Prostate gland (tissue), 2 donors: ENCODE data around the gene MKNK2. TPM values are rescaled to one million over a fixed set of nuclear protein-coding genes. Genes with fewer than 3 reads are reported as not detected.
A peak's percentile ranks its signal among the peaks of the same experiment; 100 is the strongest.
"Not testable (repeated sequence)": the region's sequence is repeated elsewhere in the genome, so short reads cannot be mapped to it uniquely, and the experiment has no call there.

ENCODE experiments used
- DNase-seq: peaks from one replicate; pipeline ENCODE4 v3.0.0-alpha.2; 2019; ENCODE audit warnings: low spot score
- H3K27ac ChIP-seq, 2 donors: fragments of 200-600 bp; sonication (generic); 2 replicates each; pipeline ENCODE4 v1.5.1; 2017 to 2019
- H3K27me3 ChIP-seq: fragments of 200-600 bp; sonication (generic); replicated peaks from 2 replicates; pipeline ENCODE4 v1.5.1; 2019; ENCODE audit not compliant: insufficient read depth
- H3K36me3 ChIP-seq, 2 donors: fragments of 200-600 bp; sonication (generic); 1 replicate in 1 of 2; 2 replicates in 1 of 2; pipeline versions ENCODE4 v1.5.1 to v1.8.1; 2017 to 2019
- H3K4me1 ChIP-seq: fragments of 200-600 bp; sonication (generic); replicated peaks from 2 replicates; pipeline ENCODE4 v1.5.1; 2019
- H3K4me3 ChIP-seq, 2 donors: fragments of 200-600 bp; sonication (generic); 2 replicates each; pipeline ENCODE4 v1.5.1; 2017 to 2019
- H3K9me3 ChIP-seq: fragments of 200-600 bp; sonication (generic); 2 replicates; pipeline ENCODE4 v1.5.1; 2017
- POLR2A ChIP-seq: fragments of 450-650 bp; IDR thresholded peaks from one replicate; pipeline ENCODE4 v1.6.1; 2016; ENCODE audit warnings: antibody characterized with exemption, mild to moderate bottlenecking
- POLR2AphosphoS5 ChIP-seq: sonication (generic); formaldehyde crosslinking; IDR thresholded peaks from one replicate; pipeline ENCODE4 v1.6.1; 2017; ENCODE audit warnings: antibody characterized with exemption
- WGBS: methylation state at CpG from one replicate; pipeline ENCODE4 v1.1.5; 2018; 5-methylcytosine and 5-hydroxymethylcytosine counted together
- intact Hi-C: fragments of 100-400 bp; cut with DNase I; formaldehyde crosslinking; loops from one replicate; pipeline ENCODE4 v1.14.2; 2022
- total RNA-seq, 2 donors: library from RNA; depleted of rRNA; stranded (reverse); fragments of >200 nt; gene quantifications; one replicate each; pipeline ENCODE4 v1.1.0, GENCODE V29; 2016
- TF ChIP-seq, protein P1 (sequence below), 4 experiments: fragments of 200-600 bp in 2 of 4; fragments of 450-650 bp in 2 of 4; sonication (generic) in 2 of 4; IDR thresholded peaks; 1 replicate in 3 of 4; 2 replicates in 1 of 4; pipeline ENCODE4 v1.5.1; 2016 to 2019; ENCODE audit warnings: antibody characterized with exemption in 4 of 4, mild to moderate bottlenecking in 2 of 4, moderate library complexity in 2 of 4

MKNK2 gene
- total RNA-seq, 2 donors from 2014 or later = 141 to 189 TPM

DNA sequence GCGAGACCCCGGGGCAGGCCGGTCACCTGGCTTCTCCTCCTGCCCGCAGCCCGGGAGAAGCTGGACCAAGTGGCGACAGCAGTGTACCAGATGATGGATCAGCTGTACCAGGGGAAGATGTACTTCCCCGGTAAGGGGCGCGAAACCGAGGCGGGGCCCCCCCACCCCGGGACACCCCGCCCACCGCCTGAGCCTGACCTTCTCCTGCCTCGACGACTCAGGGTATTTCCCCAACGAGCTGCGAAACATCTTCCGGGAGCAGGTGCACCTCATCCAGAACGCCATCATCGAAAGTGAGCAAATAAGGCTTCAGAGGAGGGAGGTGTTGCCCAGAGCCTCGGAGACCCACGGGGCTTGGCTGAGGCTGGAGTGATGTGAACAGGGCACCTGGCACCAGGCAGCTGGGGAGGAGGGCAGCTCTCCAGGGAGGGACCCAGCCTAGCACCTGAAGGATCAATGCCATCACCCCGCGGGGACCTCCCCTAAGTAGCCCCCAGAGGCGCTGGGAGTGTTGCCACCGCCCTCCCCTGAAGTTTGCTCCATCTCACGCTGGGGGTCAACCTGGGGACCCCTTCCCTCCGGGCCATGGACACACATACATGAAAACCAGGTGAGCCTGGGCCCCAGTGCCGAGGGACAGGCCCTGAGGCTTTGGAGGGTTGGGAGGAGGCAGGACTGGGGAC is 46.3 kb upstream of the MKNK2 start:
- Histone ChIP-seq H3K4me1 (peaks cover 20% of the 10 kb centered on the region), H3K36me3 (peaks cover 0 to 6% of the 10 kb centered on the region in 2 donors), H3K27ac (peak overlapping the region; percentile 78 to 96), H3K27me3 (no peaks in the 10 kb centered on the region), H3K4me3 (peak overlapping the region; percentile 26 to 36), H3K9me3 (no peaks in the 10 kb centered on the region)
- 11% methylated on average over 27 of the region's 30 CpGs for WGBS
- peak; percentile 23 for DNase-seq
- TF ChIP-seq, protein P1, sequence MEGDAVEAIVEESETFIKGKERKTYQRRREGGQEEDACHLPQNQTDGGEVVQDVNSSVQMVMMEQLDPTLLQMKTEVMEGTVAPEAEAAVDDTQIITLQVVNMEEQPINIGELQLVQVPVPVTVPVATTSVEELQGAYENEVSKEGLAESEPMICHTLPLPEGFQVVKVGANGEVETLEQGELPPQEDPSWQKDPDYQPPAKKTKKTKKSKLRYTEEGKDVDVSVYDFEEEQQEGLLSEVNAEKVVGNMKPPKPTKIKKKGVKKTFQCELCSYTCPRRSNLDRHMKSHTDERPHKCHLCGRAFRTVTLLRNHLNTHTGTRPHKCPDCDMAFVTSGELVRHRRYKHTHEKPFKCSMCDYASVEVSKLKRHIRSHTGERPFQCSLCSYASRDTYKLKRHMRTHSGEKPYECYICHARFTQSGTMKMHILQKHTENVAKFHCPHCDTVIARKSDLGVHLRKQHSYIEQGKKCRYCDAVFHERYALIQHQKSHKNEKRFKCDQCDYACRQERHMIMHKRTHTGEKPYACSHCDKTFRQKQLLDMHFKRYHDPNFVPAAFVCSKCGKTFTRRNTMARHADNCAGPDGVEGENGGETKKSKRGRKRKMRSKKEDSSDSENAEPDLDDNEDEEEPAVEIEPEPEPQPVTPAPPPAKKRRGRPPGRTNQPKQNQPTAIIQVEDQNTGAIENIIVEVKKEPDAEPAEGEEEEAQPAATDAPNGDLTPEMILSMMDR (IDR thresholded peaks at IDR 0.05) = no peak
- TF ChIP-seq POLR2AphosphoS5 = no peak
- TF ChIP-seq POLR2A = no peak
- intact Hi-C loops = loop anchor here (2.0 to 5.0 kb wide), 2 partner anchors 53 to 175 kb away; partner anchors contain the start of gene AP3D1

DNA sequence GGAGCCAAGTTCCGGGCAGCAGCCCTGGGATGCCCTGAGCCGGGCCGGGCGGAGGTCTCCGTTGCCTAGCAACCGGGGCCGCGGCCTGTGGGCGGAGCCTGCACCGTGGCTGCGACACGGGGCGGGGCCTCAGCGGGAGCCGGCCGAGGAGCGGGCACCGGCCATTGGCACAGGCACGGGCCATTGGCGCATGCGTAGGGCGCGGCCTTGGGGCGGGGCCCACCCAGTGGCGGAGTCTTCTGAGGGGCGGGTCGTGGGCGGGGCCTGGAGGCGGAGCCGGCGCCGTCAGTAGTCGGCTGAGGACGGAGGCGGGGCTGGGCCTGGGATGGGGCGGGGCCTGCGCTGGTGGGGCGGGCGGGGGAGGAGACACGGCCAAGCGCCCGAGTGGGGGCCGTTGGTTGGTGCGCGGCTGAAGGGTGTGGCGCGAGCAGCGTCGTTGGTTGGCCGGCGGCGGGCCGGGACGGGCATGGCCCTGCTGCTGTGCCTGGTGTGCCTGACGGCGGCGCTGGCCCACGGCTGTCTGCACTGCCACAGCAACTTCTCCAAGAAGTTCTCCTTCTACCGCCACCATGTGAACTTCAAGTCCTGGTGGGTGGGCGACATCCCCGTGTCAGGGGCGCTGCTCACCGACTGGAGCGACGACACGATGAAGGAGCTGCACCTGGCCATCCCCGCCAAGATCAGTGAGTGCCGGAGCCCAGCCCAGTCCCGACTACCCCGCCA is 45.6 kb upstream of the MKNK2 start, which contains the start of gene IZUMO4:
TSS of gene IZUMO4 (plus strand) at position 436 of the 723 bp plus-strand sequence. CDS start at position 467, 31 bp downstream.
- DNase-seq = peak; percentile 99
- H3K9me3 ChIP-seq = no peaks in the 10 kb centered on the region
- H3K4me3 ChIP-seq = peak within 1 kb of the TSS; percentile 77 to 81
- H3K36me3 ChIP-seq = peaks cover 0 to 6% of the 10 kb centered on the region in 2 donors
- TF ChIP-seq, protein P1 (IDR thresholded peaks at IDR 0.05) = peak in 3 of 4 experiments; percentile 34 to 63 (median 62)
- TF ChIP-seq POLR2AphosphoS5 = peak; percentile 69
- TF ChIP-seq POLR2A = peak; percentile 59
- intact Hi-C loops = loop anchor here (2.0 to 5.0 kb wide), 2 partner anchors 54 to 176 kb away; partner anchors contain the start of gene AP3D1
- H3K4me1 ChIP-seq = peaks cover 20% of the 10 kb centered on the region
- H3K27me3 ChIP-seq = no peaks in the 10 kb centered on the region
- 0% methylated on average over 38 of the region's 70 CpGs for WGBS
- peak within 1 kb of the TSS; percentile 91 to 96 for H3K27ac ChIP-seq

DNA sequence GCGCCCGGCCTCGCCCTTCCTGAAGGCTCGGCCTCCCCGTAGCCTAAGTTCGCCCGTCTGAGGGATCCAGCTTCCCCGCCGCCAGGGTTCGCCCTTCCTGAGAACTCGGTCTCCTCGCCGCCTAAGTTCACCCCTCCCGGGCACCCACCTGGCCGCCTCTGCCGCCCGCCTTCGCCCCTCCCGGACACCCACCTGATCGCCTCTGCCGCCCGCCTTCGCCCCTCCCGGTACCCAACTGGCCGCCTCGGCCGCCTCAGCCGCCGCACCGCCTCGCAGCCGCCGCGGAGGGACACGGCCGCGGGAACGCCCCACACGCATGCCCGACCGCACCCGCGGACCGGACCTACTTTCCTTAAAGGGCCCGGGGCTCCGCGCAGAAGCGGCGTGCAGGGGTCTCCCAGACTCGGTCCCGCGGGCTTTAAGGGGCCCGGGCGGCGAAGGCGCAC is 45.0 kb upstream of the MKNK2 start, which contains the start of gene MOB3A:
TSS of gene MOB3A (minus strand) at position 293 of the 446 bp plus-strand sequence. CDS start 17,766 bp downstream, outside the sequence.
- Histone ChIP-seq H3K4me3 (peak within 1 kb of the TSS; percentile 77 to 81), H3K9me3 (no peaks in the 10 kb centered on the region), H3K27ac (peak within 1 kb of the TSS; percentile 91 to 96), H3K4me1 (peaks cover 20% of the 10 kb centered on the region), H3K27me3 (no peaks in the 10 kb centered on the region), H3K36me3 (peaks cover 0 to 6% of the 10 kb centered on the region in 2 donors)
- WGBS = 2% methylated on average over 36 of the region's 56 CpGs
- DNase-seq = peak; percentile 81
- TF ChIP-seq POLR2AphosphoS5 = peak; percentile 74
- peak; percentile 76 for TF ChIP-seq POLR2A
- TF ChIP-seq, protein P1 (IDR thresholded peaks at IDR 0.05) = peak; percentile 12 to 85 (median 59)
- intact Hi-C loops = loop anchor here (2.0 to 5.0 kb wide), 2 partner anchors 55 to 176 kb away; partner anchors contain the start of gene AP3D1

DNA sequence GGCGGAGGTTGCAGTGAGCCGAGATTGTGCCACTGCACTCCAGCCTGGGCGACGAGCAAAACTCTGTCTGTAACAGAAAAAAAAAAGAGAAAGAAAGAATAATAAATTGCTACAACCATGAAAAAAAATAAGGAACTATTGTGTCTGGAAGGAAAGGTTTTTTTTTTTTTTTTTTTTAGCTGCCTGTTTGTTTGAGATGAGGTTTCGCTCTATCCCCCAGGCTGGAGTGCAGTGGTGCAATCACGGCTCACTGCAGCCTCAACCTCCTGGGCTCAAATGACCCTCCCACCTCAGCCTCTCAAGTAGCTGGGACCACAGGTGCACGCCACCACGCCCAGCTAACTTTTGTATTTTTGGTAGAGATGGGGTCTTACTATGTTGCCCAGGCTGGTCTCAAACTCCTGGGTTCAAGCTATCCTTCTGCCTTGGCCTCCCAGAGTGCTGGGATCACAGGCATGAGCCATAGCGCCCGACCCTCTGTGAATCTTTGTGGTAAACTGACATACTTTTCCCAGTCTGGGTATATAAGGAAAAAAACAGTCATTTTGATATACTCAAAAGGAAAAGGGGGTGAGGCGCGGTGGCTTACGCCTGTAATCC is 41.0 kb upstream of the MKNK2 start:
- H3K4me3 ChIP-seq, H3K27me3 ChIP-seq, H3K9me3 ChIP-seq, DNase-seq, H3K36me3 ChIP-seq, intact Hi-C loops: not testable (repeated sequence)
- Histone ChIP-seq H3K27ac (peak overlapping the region in 1 of 2 donors; percentile 96), H3K4me1 (peaks cover 34% of the 10 kb centered on the region)
- WGBS = 91% methylated on average over 13 of the region's 13 CpGs

DNA sequence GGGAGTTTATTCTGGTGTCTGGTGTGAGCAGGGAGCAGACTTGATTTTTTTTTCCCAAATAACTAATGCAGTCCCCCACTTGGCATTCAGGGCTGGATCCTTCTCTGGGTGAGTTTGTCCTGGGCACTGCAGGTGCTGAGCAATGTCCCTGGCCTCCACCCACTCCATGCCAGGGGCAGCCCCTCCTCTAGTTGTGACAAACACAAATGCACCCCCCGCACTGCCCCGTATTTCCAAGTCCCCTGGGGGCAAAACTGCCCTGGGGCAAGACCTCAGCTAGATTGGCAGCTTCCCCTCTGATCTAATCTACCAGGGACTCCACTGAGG is 38.6 kb upstream of the MKNK2 start:
- intact Hi-C loops = no loop called here
- no peak for DNase-seq
- no peaks in the 10 kb centered on the region for H3K27me3 ChIP-seq
- H3K36me3 ChIP-seq = no peaks in the 10 kb centered on the region
- H3K27ac ChIP-seq = peak overlapping the region; percentile 56 to 96
- H3K4me3 ChIP-seq = no peak overlapping the region
- no peaks in the 10 kb centered on the region for H3K9me3 ChIP-seq
- TF ChIP-seq, protein P1 (IDR thresholded peaks at IDR 0.05) = no peak
- H3K4me1 ChIP-seq = peaks cover 29% of the 10 kb centered on the region
- WGBS = 25% methylated on average over 2 of the region's 2 CpGs
